ENCODE results near the gene NUP62. TPM values are rescaled to one million over a fixed set of nuclear protein-coding genes. Genes with fewer than 3 reads are reported as not detected.

The NUP62 gene
- total RNA-seq, 1 donor from 2014 or later, result 57.7 TPM

DNA sequence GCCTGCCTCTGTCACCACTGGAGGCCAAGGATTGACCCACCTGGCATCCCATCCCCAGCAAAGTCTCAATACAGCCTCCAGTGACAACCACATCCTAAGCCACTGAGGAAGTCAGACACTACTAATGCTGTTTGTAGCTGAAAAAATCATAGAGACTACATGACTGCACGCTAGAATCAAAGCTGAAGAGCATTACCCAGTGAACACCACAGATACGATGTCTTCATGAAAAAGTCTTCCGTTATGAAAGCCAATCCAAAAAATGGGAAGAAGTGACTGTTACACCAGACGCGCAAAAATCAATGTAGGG lies 11.1 kb upstream of the NUP62 start:
- Mint-ChIP-seq H3K27me3 (ENCODE audit: unreplicated experiment) (peaks cover 13% of the 10 kb centered on the region), H3K27ac (ENCODE audit: unreplicated experiment) (no peak overlapping the region), H3K4me3 (ENCODE audit: unreplicated experiment) (no peak overlapping the region), H3K4me1 (ENCODE audit: unreplicated experiment) (peaks cover 2% of the 10 kb centered on the region), H3K36me3 (ENCODE audit: unreplicated experiment) (no peaks in the 10 kb centered on the region), H3K9me3 (ENCODE audit: unreplicated experiment) (no peaks in the 10 kb centered on the region)
- TF ChIP-seq, protein P1, sequence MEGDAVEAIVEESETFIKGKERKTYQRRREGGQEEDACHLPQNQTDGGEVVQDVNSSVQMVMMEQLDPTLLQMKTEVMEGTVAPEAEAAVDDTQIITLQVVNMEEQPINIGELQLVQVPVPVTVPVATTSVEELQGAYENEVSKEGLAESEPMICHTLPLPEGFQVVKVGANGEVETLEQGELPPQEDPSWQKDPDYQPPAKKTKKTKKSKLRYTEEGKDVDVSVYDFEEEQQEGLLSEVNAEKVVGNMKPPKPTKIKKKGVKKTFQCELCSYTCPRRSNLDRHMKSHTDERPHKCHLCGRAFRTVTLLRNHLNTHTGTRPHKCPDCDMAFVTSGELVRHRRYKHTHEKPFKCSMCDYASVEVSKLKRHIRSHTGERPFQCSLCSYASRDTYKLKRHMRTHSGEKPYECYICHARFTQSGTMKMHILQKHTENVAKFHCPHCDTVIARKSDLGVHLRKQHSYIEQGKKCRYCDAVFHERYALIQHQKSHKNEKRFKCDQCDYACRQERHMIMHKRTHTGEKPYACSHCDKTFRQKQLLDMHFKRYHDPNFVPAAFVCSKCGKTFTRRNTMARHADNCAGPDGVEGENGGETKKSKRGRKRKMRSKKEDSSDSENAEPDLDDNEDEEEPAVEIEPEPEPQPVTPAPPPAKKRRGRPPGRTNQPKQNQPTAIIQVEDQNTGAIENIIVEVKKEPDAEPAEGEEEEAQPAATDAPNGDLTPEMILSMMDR (IDR thresholded peaks at IDR 0.05), result no peak
- DNase-seq (ENCODE audit: extremely low spot score, unreplicated experiment), result no peak

DNA sequence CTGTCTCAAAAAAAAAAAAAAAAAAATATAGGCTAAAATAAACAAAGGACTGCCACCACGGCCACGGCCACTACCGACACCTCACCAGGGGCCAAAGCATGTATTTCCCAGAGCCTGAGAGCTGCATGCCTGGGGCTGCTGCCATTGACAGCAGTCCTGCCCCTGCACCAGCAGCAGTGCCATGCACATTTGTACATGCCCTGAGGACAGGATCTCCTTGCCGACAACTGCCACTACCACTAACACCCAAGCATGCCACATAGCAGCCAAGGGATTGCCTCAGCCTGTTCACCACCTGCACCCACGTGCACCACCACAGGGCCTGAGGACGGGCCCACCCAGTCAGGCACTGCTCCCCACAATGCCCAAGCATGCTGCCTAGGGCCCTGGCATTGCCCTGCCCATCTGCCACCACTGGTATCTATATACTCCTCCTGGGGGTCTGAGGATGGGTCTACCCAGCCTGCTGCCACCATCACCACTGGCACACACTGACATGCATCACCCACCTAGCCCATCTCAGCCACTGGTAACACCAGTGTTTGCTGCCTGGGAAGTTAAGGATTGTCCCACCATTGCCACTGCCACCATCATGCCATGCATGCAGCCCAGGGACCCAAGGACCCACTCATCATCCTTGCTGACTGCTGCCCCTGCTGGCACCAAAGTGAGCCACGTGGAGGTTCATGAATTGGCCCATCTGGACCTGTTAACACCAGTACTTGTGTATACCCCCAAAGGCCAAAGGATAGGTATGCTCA lies 10.6 kb upstream of the NUP62 start:
- H3K9me3 Mint-ChIP-seq (ENCODE audit: unreplicated experiment), result no peaks in the 10 kb centered on the region
- no peak overlapping the region for H3K27ac Mint-ChIP-seq (ENCODE audit: unreplicated experiment)
- DNase-seq (ENCODE audit: extremely low spot score, unreplicated experiment), result no peak
- peaks cover 13% of the 10 kb centered on the region for H3K27me3 Mint-ChIP-seq (ENCODE audit: unreplicated experiment)
- no peaks in the 10 kb centered on the region for H3K36me3 Mint-ChIP-seq (ENCODE audit: unreplicated experiment)
- H3K4me1 Mint-ChIP-seq (ENCODE audit: unreplicated experiment), result peaks cover 2% of the 10 kb centered on the region
- H3K4me3 Mint-ChIP-seq (ENCODE audit: unreplicated experiment), result no peak overlapping the region
- TF ChIP-seq, protein P1 (IDR thresholded peaks at IDR 0.05), result no peak

DNA sequence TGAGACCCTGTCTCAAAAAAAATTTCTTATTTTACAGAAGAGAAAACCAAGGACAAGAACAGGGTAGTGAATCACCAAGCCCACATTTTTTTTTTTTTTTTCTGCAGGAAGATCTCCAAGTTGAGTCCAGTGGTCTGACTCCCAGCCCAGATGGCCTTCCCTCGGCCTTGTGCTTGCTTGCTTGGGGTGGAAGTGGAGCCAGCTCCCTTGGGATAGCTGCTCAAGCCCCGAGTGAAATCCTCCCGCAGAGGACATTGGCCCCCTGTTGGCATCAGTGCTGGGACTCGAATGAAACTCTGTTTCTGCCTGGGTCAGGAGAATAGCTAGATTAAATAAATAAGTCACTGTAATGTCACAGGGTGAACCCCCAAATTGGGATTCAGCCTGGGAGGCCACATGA lies 9.4 kb upstream of the NUP62 start:
- TF ChIP-seq, protein P1 (IDR thresholded peaks at IDR 0.05), result no peak

DNA sequence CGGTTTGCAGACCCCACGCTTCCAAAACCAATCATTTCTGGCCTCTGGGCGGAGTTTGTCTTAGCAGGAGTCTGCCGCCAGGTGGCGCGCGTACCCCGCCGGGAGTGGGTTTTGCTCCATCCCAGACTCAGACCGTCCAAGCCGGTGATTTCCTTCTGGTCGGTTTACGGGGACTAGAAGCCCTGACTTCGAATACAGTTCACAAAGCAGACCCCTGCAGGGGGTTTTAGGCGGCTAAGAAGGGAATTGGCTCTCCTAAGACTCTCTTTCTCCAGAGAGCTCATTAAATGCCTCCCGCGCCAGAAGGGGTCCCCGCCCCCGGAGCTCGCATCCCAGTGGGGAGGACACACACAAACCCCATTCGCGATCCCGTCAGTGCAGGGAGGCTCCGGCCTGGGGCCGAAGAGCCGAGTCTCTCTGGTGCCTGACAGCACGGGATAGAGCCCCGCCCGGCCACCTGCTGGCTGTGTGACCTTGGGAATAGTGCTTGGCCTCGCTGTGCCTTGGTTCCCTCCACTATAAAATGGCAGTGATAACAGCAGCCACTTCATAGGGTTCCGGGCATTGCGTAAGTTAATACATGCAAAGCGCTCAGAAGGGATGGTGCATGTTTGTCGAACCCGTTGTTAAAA lies 8.6 kb upstream of the NUP62 start:
- H3K36me3 Mint-ChIP-seq (ENCODE audit: unreplicated experiment), result peaks cover 3% of the 10 kb centered on the region
- H3K4me1 Mint-ChIP-seq (ENCODE audit: unreplicated experiment), result peaks cover 2% of the 10 kb centered on the region
- H3K27ac Mint-ChIP-seq (ENCODE audit: unreplicated experiment), result no peak overlapping the region
- DNase-seq (ENCODE audit: extremely low spot score, unreplicated experiment), result peak; percentile 95
- TF ChIP-seq, protein P1 (IDR thresholded peaks at IDR 0.05), result peak; percentile 97
- H3K4me3 Mint-ChIP-seq (ENCODE audit: unreplicated experiment), result no peak overlapping the region
- no peaks in the 10 kb centered on the region for H3K9me3 Mint-ChIP-seq (ENCODE audit: unreplicated experiment)
- H3K27me3 Mint-ChIP-seq (ENCODE audit: unreplicated experiment), result peaks cover 4% of the 10 kb centered on the region

More for the DNA sequence above, 9.4 kb upstream of the NUP62 start:
- H3K9me3 Mint-ChIP-seq (ENCODE audit: unreplicated experiment), result no peaks in the 10 kb centered on the region
- peaks cover 2% of the 10 kb centered on the region for H3K4me1 Mint-ChIP-seq (ENCODE audit: unreplicated experiment)
- no peak for DNase-seq (ENCODE audit: extremely low spot score, unreplicated experiment)
- H3K27ac Mint-ChIP-seq (ENCODE audit: unreplicated experiment), result no peak overlapping the region
- peaks cover 12% of the 10 kb centered on the region for H3K27me3 Mint-ChIP-seq (ENCODE audit: unreplicated experiment)
- no peaks in the 10 kb centered on the region for H3K36me3 Mint-ChIP-seq (ENCODE audit: unreplicated experiment)
- no peak overlapping the region for H3K4me3 Mint-ChIP-seq (ENCODE audit: unreplicated experiment)

DNA sequence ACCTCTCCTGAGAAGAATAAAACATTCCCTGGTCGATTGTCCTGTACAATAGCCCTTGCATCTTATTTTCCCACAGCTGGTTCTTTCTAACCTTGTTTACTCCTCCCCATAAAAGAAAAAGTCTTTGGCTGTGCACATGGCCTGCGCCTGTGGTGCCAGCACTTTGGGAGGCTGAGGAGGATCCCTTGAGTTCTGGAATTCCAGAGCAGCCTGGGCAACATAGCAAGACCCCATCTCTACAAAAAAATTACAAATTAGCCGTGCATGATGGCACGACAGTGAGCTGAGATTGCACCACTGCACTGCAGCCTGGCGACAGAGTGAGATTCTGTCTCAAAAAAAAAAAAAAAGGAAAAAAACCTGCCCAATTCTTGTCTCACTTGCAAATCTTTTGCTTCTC lies 7.2 kb upstream of the NUP62 start:
- Mint-ChIP-seq H3K9me3 (ENCODE audit: unreplicated experiment) (no peaks in the 10 kb centered on the region), H3K27ac (ENCODE audit: unreplicated experiment) (no peak overlapping the region), H3K4me1 (ENCODE audit: unreplicated experiment) (peaks cover 2% of the 10 kb centered on the region), H3K4me3 (ENCODE audit: unreplicated experiment) (no peak overlapping the region), H3K36me3 (ENCODE audit: unreplicated experiment) (peaks cover 9% of the 10 kb centered on the region), H3K27me3 (ENCODE audit: unreplicated experiment) (no peaks in the 10 kb centered on the region)
- no peak for DNase-seq (ENCODE audit: extremely low spot score, unreplicated experiment)
- TF ChIP-seq, protein P1 (IDR thresholded peaks at IDR 0.05), result no peak

All from osteocyte (in vitro differentiated cells).